LNCaP clone FGC (cell line): ENCODE measurements around the gene USH1C.

Experiments
- DNase-seq: peaks from one replicate; pipeline ENCODE4 v3.0.0-alpha.2; 2011; ENCODE audit warnings: low read depth
- H3K4me3 ChIP-seq: 2 replicates; pipeline ENCODE4 v1.5.1; 2011; ENCODE audit warnings: mild to moderate bottlenecking, low read depth, low read length, control low read depth
- CTCF ChIP-seq: IDR thresholded peaks from 2 replicates; pipeline ENCODE4 v1.5.1; 2012; ENCODE audit warnings: mild to moderate bottlenecking; ENCODE audit not compliant: control insufficient read depth, insufficient read depth; ENCODE audit errors: extremely low read depth

USH1C gene

GRCh38 chr11:17550450-17551346 is 6.5 kb upstream of the USH1C start:
- H3K4me3 ChIP-seq = no peak overlapping the region
- no peak for DNase-seq
- TF ChIP-seq CTCF = no peak

DNA sequence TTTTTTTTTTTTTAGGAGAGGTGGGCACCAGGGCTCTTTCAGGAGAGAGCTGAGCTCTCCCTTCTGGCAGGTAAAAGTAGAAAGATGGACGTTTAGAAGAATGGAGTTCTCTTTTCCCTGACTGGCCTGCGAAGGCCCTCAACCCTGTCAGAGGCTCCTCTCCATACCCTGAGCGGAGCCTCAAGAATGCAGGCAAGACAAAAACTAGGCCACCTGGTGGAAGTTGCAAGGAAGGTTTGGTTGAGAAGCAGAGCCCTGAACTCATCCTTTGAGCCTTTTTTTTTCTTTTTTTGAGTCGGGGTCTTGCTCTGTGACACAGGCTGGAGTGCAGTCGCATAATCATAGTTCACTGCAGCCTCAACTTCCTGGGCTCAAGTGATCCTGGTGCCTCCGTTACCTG is 4.2 kb upstream of the USH1C start:
- DNase-seq = no peak
- H3K4me3 ChIP-seq = no peak overlapping the region
- no peak for TF ChIP-seq CTCF

DNA sequence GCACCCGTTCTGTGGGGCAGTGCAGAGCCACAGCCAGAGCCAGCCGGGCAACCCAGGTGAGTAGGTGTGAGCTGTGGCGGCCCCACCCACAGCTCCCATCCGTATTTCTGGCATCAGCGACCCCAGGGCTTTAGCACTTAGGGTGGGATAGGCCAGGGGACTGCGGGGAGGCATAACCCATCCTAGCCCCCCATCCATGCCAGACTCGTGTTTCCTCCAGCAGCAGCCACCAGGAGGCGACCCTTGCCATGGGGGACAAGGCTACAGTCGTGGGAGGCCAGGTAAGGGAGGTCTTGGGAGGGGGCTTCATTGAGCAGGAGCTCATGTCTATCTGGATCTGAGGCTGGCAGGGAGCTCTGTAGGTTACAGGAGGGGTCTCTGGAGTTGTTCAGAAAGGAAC is 3.7 kb upstream of the USH1C start:
- H3K4me3 ChIP-seq = no peak overlapping the region
- no peak for TF ChIP-seq CTCF
- DNase-seq = no peak

GRCh38 chr11:17547051-17547577 is 2.9 kb upstream of the USH1C start, which contains the start of gene OTOG:
Gene OTOG (plus strand): TSS chr11:17547259. CDS start chr11:17547373, 114 bp downstream.
- no peak for DNase-seq

GRCh38 chr11:17546240-17546639 is 2.0 kb upstream of the USH1C start:
- TF ChIP-seq CTCF = no peak
- DNase-seq = no peak
- H3K4me3 ChIP-seq = no peak overlapping the region

More at GRCh38 chr11:17547051-17547577, 2.9 kb upstream of the USH1C start, which contains the start of gene OTOG:
- TF ChIP-seq CTCF = no peak
- no peak within 1 kb of the TSS for H3K4me3 ChIP-seq

- H3K4me3 ChIP-seq = no peak overlapping the region
- TF ChIP-seq CTCF = no peak
- no peak for DNase-seq
Measured at GRCh38 chr11:17543574-17544180, 539 bp downstream of the USH1C start.
